ENCODE measurements around the gene DOK7. TPM values are rescaled to one million over a fixed set of nuclear protein-coding genes. Genes with fewer than 3 reads are reported as not detected.

The DOK7 gene
- total RNA-seq, 4 donors from 2014 or later: 8.1 to 42.0 (median 13.2) TPM

Other genes starting within 250 kb of the DOK7 start
- 1 to 10 TPM in 1 of 4 donors, under 1 TPM in 3; 0.36 to 1.5 (median 0.48) TPM for gene MSANTD1, start 214.1 kb upstream of the DOK7 start, total RNA-seq
- gene RGS12, start 170.3 kb upstream of the DOK7 start, total RNA-seq: 10 to 100 TPM in 3 of 4 donors, 1 to 10 TPM in 1; 9.1 to 22.6 (median 21.1) TPM
- gene HGFAC, start 21.3 kb upstream of the DOK7 start, total RNA-seq: under 1 TPM; 0.20 to 0.68 (median 0.59) TPM
- 100 to 1,000 TPM in 2 of 4 donors, 10 to 100 TPM in 2; 65.0 to 131 (median 100) TPM for gene LRPAP1, start 69.1 kb downstream of the DOK7 start, total RNA-seq